ENCODE results near the gene RASSF5.

GRCh38 chr1:206497363-206497762 is 10.0 kb upstream of the RASSF5 start:
- TF ChIP-seq CHD4 (IDR thresholded peaks at IDR 0.05; ENCODE audit: borderline replicate concordance) (no peak), CTCF (IDR thresholded peaks at IDR 0.05) (no peak), POLR2A (IDR thresholded peaks at IDR 0.05; ENCODE audit: low read length) (no peak), USF2 (IDR thresholded peaks at IDR 0.05) (no peak), MYC (IDR thresholded peaks at IDR 0.05; ENCODE audit: borderline replicate concordance, low read length) (no peak), CEBPB (IDR thresholded peaks at IDR 0.05) (no peak), RFX5 (IDR thresholded peaks at IDR 0.05) (no peak), JUNB (IDR thresholded peaks at IDR 0.05) (no peak), EP300 (IDR thresholded peaks at IDR 0.05) (no peak), SMC3 (IDR thresholded peaks at IDR 0.05) (no peak), KDM1A (IDR thresholded peaks at IDR 0.05; ENCODE audit: low read depth) (no peak), MAX (IDR thresholded peaks at IDR 0.05) (no peak)
